CD14-positive monocyte (primary cell): ENCODE results near the gene CACNB2. TPM values are rescaled to one million over a fixed set of nuclear protein-coding genes. Genes with fewer than 3 reads are reported as not detected.

Source experiments
- DNase-seq, 3 donors: peaks; one replicate each; pipeline ENCODE4 v3.0.0-alpha.2; 2011 to 2022
- H2AFZ ChIP-seq: 2 replicates; pipeline ENCODE4 v1.6.0; 2012; ENCODE audit warnings: mild to moderate bottlenecking, low read depth, low read length, inconsistent platforms; ENCODE audit not compliant: insufficient read depth, poor library complexity, severe bottlenecking
- H3K27ac ChIP-seq, 2 donors: 1 replicate in 1 of 2; 2 replicates in 1 of 2; pipeline ENCODE4 v1.5.1; 2012 to 2013; ENCODE audit warnings: low read length in 2 of 2, control low read depth in 1 of 2, inconsistent platforms in 1 of 2, low read depth in 1 of 2, mild to moderate bottlenecking in 1 of 2
- H3K27me3 ChIP-seq, 2 donors: one replicate each; pipeline versions ENCODE4 v1.6.0 to v1.6.1; 2011 to 2013; ENCODE audit warnings: low read length in 2 of 2; ENCODE audit not compliant: control insufficient read depth in 2 of 2, insufficient read depth in 2 of 2
- H3K36me3 ChIP-seq, 2 donors: replicated peaks in 1 of 2; 1 replicate in 1 of 2; 2 replicates in 1 of 2; pipeline versions ENCODE4 v1.5.1 to v1.6.1; 2012 to 2013; ENCODE audit warnings: low read length in 2 of 2, control low read depth in 1 of 2, inconsistent platforms in 1 of 2, mild to moderate bottlenecking in 1 of 2; ENCODE audit not compliant: insufficient read depth in 2 of 2, control insufficient read depth in 1 of 2
- H3K4me1 ChIP-seq, 2 donors: 1 replicate in 1 of 2; 2 replicates in 1 of 2; pipeline versions ENCODE4 v1.5.1 to v1.6.1; 2012 to 2013; ENCODE audit warnings: low read length in 2 of 2, control low read depth in 1 of 2, inconsistent platforms in 1 of 2, mild to moderate bottlenecking in 1 of 2, moderate library complexity in 1 of 2; ENCODE audit not compliant: insufficient read depth in 2 of 2, control insufficient read depth in 1 of 2
- H3K4me2 ChIP-seq: replicated peaks from 2 replicates; pipeline ENCODE3; 2012; ENCODE audit warnings: low read length, moderate library complexity, mild to moderate bottlenecking; ENCODE audit not compliant: poor library complexity, severe bottlenecking; ENCODE audit errors: extremely low read depth
- H3K4me3 ChIP-seq, 3 experiments: fragments of 200-600 bp in 1 of 3; sonication (generic) in 1 of 3; replicated peaks in 1 of 3; 1 replicate in 2 of 3; 2 replicates in 1 of 3; pipeline ENCODE4 v1.5.1; 2011 to 2013; ENCODE audit warnings: low read length in 3 of 3, mild to moderate bottlenecking in 3 of 3, control low read depth in 2 of 3, low read depth in 2 of 3, inconsistent platforms in 1 of 3, moderate library complexity in 1 of 3
- H3K79me2 ChIP-seq: 2 replicates; pipeline ENCODE4 v1.6.0; 2012; ENCODE audit warnings: mild to moderate bottlenecking, control low read depth, inconsistent platforms, low read length, moderate library complexity; ENCODE audit not compliant: insufficient read depth
- H3K9ac ChIP-seq: 2 replicates; pipeline ENCODE4 v1.6.0; 2017; ENCODE audit warnings: low read length, mild to moderate bottlenecking; ENCODE audit not compliant: insufficient read depth, poor library complexity, severe bottlenecking
- H3K9me3 ChIP-seq, 2 donors: replicated peaks in 1 of 2; 1 replicate in 1 of 2; 2 replicates in 1 of 2; pipeline versions ENCODE4 v1.5.1 to v1.6.1; 2012 to 2013; ENCODE audit warnings: low read length in 2 of 2, control low read depth in 1 of 2; ENCODE audit not compliant: control insufficient read depth in 1 of 2, insufficient read depth in 1 of 2
- H4K20me1 ChIP-seq: 2 replicates; pipeline ENCODE4 v1.6.0; 2012; ENCODE audit warnings: mild to moderate bottlenecking, low read length, control low read depth, moderate library complexity; ENCODE audit not compliant: insufficient read depth
- H3K27ac Mint-ChIP-seq, 7 donors: one replicate each; pipeline ENCODE4 v1.8.0; 2020; ENCODE audit warnings: mild to moderate bottlenecking in 7 of 7, mixed read lengths in 7 of 7, moderate library complexity in 6 of 7, inconsistent platforms in 2 of 7
- H3K27me3 Mint-ChIP-seq, 3 donors: one replicate each; pipeline ENCODE4 v1.8.0; 2021 to 2022; ENCODE audit warnings: low read depth in 3 of 3, mild to moderate bottlenecking in 3 of 3, mixed read lengths in 3 of 3, moderate library complexity in 3 of 3, inconsistent platforms in 1 of 3
- H3K36me3 Mint-ChIP-seq, 2 donors: one replicate each; pipeline ENCODE4 v1.8.0; 2020; ENCODE audit warnings: mixed read lengths in 2 of 2, inconsistent platforms in 1 of 2, mild to moderate bottlenecking in 1 of 2
- H3K4me1 Mint-ChIP-seq: one replicate; pipeline ENCODE4 v1.8.0; 2020; ENCODE audit warnings: mild to moderate bottlenecking, mixed read lengths
- H3K4me3 Mint-ChIP-seq, 2 donors: one replicate each; pipeline ENCODE4 v1.8.0; 2020; ENCODE audit warnings: mild to moderate bottlenecking in 2 of 2, mixed read lengths in 2 of 2, moderate library complexity in 1 of 2
- H3K9me3 Mint-ChIP-seq, 7 donors: one replicate each; pipeline ENCODE4 v1.8.0; 2020 to 2022; ENCODE audit warnings: mixed read lengths in 7 of 7, mild to moderate bottlenecking in 6 of 7, moderate library complexity in 6 of 7, inconsistent platforms in 2 of 7
- CTCF ChIP-seq: fragments of 200-600 bp; IDR thresholded peaks from one replicate; pipeline ENCODE4 v1.8.0; 2022; ENCODE audit warnings: antibody characterized with exemption, mild to moderate bottlenecking
- WGBS: methylation state at CpG from one replicate; pipeline ENCODE4 v1.1.5; 2013; ENCODE audit warnings: missing lambda C conversion rate; ENCODE audit not compliant: insufficient coverage; 5-methylcytosine and 5-hydroxymethylcytosine counted together
- intact Hi-C, 2 donors: fragments of 100-400 bp; cut with micrococcal nuclease; formaldehyde crosslinking; loops; one replicate each; pipeline versions ENCODE4 v1.15.0 to v1.15.1; 2023
- polyA minus RNA-seq: library from RNA; depleted of rRNA, polyadenylated mRNA; stranded (reverse); fragments of >200 nt; gene quantifications from 2 replicates; pipeline ENCODE4 v1.2.3, GENCODE V29; 2012
- polyA plus RNA-seq, 3 donors: library from polyadenylated mRNA; depleted of rRNA in 1 of 3; unstranded in 2 of 3; stranded (reverse) in 1 of 3; fragments of 300-500 nt in 2 of 3; fragments of >200 nt in 1 of 3; fragmentation: Illumina TruSeq in 2 of 3; gene quantifications; 1 replicate in 2 of 3; 2 replicates in 1 of 3; pipeline ENCODE4 v1.2.3, GENCODE V29; 2012 to 2021
- total RNA-seq, 12 experiments: library from RNA in 1 of 12; stranded (reverse) in 1 of 12; fragments of 120-200 nt in 1 of 12; gene quantifications; one replicate each; pipeline ENCODE4 v1.2.4 and lab custom pipeline; 2013 to 2026; ENCODE audit warnings: mixed read lengths in 6 of 12, inconsistent platforms in 1 of 12

CACNB2 gene
- 0.44 TPM for total RNA-seq (2013)
- polyA plus RNA-seq (under 1 TPM in 1 of 3 donors, not detected in 2; 0.05 TPM), polyA minus RNA-seq (not detected in 2 replicates), total RNA-seq (lab: John Stamatoyannopoulos, UW) (0.07 to 4.0 (median 0.17) reads per million in 11 experiments)

GRCh38 chr10:18140149-18140956, at the start of gene CACNB2:
Gene CACNB2, plus strand, starts transcription at chr10:18140424.
- Histone ChIP-seq H3K36me3 (no peaks in the 10 kb centered on the region), H3K79me2 (no peaks in the 10 kb centered on the region), H3K4me1 (peaks cover 7 to 13% of the 10 kb centered on the region in 2 donors), H4K20me1 (no peaks in the 10 kb centered on the region), H3K4me3 (peak within 1 kb of the TSS in 2 of 3 experiments; percentile 23 to 56), H3K9ac (no peak within 1 kb of the TSS), H3K4me2 (peak within 1 kb of the TSS; percentile 70), H3K9me3 (peaks cover 0 to 8% of the 10 kb centered on the region in 2 donors), H2AFZ (peak within 1 kb of the TSS; percentile 41), H3K27me3 (peaks cover 36 to 54% of the 10 kb centered on the region in 2 donors), H3K27ac (no peak within 1 kb of the TSS)
- peak within 1 kb of the TSS; percentile 55 to 84 for H3K4me3 Mint-ChIP-seq
- peaks cover 16% of the 10 kb centered on the region for H3K4me1 Mint-ChIP-seq
- no peak for TF ChIP-seq CTCF
- WGBS: under 1% methylated on average over 100 of the region's 100 CpGs
- no peak within 1 kb of the TSS for H3K27ac Mint-ChIP-seq
- H3K27me3 Mint-ChIP-seq: peaks cover 42 to 58% (median 51%) of the 10 kb centered on the region in 3 donors
- intact Hi-C loops: no loop called here
- H3K36me3 Mint-ChIP-seq: no peaks in the 10 kb centered on the region
- H3K9me3 Mint-ChIP-seq: peaks cover 0 to 7% (median 0%) of the 10 kb centered on the region in 7 donors
- no peak for DNase-seq

GRCh38 chr10:18094332-18094731, 45.9 kb upstream of the CACNB2 start:
- Histone ChIP-seq H3K9ac (no peak overlapping the region), H3K27ac (no peak overlapping the region), H3K4me1 (no peaks in the 10 kb centered on the region), H3K4me3 (no peak overlapping the region), H3K36me3 (no peaks in the 10 kb centered on the region), H3K9me3 (no peaks in the 10 kb centered on the region), H4K20me1 (no peaks in the 10 kb centered on the region), H3K4me2 (no peak overlapping the region), H3K79me2 (no peaks in the 10 kb centered on the region), H3K27me3 (no peaks in the 10 kb centered on the region), H2AFZ (no peak overlapping the region)
- no CpG with 5 or more reads among the region's 4 CpGs for WGBS
- Mint-ChIP-seq H3K27ac (no peak overlapping the region), H3K4me1 (peaks cover 6% of the 10 kb centered on the region), H3K27me3 (peaks cover 0 to 4% (median 3%) of the 10 kb centered on the region in 3 donors), H3K4me3 (no peak overlapping the region), H3K9me3 (peaks cover 0 to 8% (median 2%) of the 10 kb centered on the region in 7 donors), H3K36me3 (no peaks in the 10 kb centered on the region)
- no peak for TF ChIP-seq CTCF
- no peak for DNase-seq
- intact Hi-C loops: no loop called here
